Coronary artery (tissue), 2 donors: Measurements from ENCODE around the gene NALCN.

Source experiments
- DNase-seq: peaks from one replicate; pipeline ENCODE4 v3.0.0-alpha.2; 2017; ENCODE audit warnings: low spot score
- H3K27ac ChIP-seq, 2 donors: fragments of 200-600 bp; sonication (generic); one replicate each; pipeline ENCODE4 v1.5.1; 2016 to 2019
- H3K4me3 ChIP-seq: fragments of 200-600 bp; sonication (generic); 2 replicates; pipeline ENCODE4 v1.5.1; 2016; ENCODE audit warnings: mild to moderate bottlenecking, moderate library complexity
- CTCF ChIP-seq: fragments of 200-600 bp; sonication (generic); IDR thresholded peaks from one replicate; pipeline ENCODE4 v1.5.1; 2019; ENCODE audit warnings: antibody characterized with exemption

The NALCN gene

DNA sequence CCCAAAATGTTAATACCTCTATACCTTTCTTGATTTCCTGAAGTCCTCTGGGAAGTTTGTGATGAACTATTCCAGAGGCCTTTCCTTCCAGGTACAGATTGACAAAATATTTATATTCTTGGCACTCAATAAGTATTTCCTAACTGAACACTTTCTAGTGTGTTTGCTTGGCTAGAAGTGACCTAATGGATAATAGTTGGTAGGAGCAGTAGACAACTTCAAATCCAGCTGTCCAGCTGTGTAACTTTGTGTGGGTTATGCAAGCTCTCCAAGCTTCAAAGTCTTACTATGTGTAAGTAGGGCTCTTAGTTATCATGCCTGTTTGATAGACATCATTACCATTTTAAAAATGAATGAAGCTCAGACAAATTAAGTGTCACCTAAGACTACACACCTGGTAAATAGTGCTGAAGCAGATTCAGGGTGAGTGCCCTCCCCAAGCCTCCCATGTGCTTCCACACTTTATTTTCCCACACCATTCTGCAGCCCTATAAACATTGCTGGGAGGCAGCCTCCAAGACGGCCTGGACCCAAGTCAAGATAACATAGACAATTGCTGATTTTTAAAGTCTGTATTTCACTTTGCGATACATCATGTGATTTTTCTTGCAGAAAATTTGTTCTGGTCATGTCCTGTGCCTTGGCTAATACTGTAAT is 196.6 kb downstream of the NALCN start:
- TF ChIP-seq CTCF = no peak
- Histone ChIP-seq H3K27ac (no peak overlapping the region), H3K4me3 (no peak overlapping the region)
- no peak for DNase-seq

DNA sequence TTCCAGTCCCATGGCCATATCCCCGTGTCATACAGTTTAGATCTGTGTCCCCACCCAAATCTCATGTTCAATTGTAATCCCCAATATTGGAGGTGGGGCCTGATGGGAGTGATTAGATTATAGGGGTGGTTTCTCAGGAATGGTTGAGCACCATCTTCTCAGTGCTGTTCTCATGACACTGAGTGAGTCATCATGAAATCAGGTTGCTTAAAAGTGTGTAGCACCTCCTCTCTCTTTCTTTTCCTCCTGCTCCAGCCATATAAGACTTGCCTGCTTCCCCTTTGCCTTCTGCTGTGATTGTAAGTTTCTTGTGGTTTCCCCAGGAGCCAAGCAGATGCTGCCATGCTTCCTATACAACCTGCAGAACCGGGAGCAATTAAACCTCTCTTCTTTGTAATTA is 197.8 kb downstream of the NALCN start:
- no peak for DNase-seq
- no peak overlapping the region for H3K4me3 ChIP-seq
- no peak for TF ChIP-seq CTCF
- no peak overlapping the region for H3K27ac ChIP-seq

- Histone ChIP-seq H3K27ac (peak overlapping the region in 1 of 2 donors; percentile 25), H3K4me3 (no peak overlapping the region)
- no peak for DNase-seq
- TF ChIP-seq CTCF = no peak
Observed at GRCh38 chr13:101217086-101217485, 199.2 kb downstream of the NALCN start.

- Histone ChIP-seq H3K27ac (no peak overlapping the region), H3K4me3 (no peak overlapping the region)
- no peak for TF ChIP-seq CTCF
- DNase-seq = no peak
Observed at GRCh38 chr13:101211261-101211660, 205.0 kb downstream of the NALCN start.

GRCh38 chr13:101210774-101211173 is 205.5 kb downstream of the NALCN start:
- Histone ChIP-seq H3K4me3 (no peak overlapping the region), H3K27ac (no peak overlapping the region)
- no peak for DNase-seq
- no peak for TF ChIP-seq CTCF

GRCh38 chr13:101209206-101209893 is 207.0 kb downstream of the NALCN start:
- Histone ChIP-seq H3K27ac (no peak overlapping the region), H3K4me3 (no peak overlapping the region)
- DNase-seq = no peak
- no peak for TF ChIP-seq CTCF

GRCh38 chr13:101205408-101205807 is 210.9 kb downstream of the NALCN start:
- no peak for DNase-seq
- no peak for TF ChIP-seq CTCF
- Histone ChIP-seq H3K27ac (no peak overlapping the region), H3K4me3 (no peak overlapping the region)
